ENCODE results near the gene UBE2Q2. TPM values are rescaled to one million over a fixed set of nuclear protein-coding genes. Genes with fewer than 3 reads are reported as not detected.

Gene UBE2Q2
- total RNA-seq, 4 donors from 2014 or later, result 39.8 to 49.5 (median 46.2) TPM

- H3K27me3 ChIP-seq, result no peaks in the 10 kb centered on the region
- WGBS, 2 donors, result 63 to 73% methylated on average over 1 of the region's 1 CpG
Measured at GRCh38 chr15:75884041-75884440, 40.8 kb downstream of the UBE2Q2 start.

GRCh38 chr15:75887178-75887577 lies 43.9 kb downstream of the UBE2Q2 start:
- Histone ChIP-seq H3K27me3 (no peaks in the 10 kb centered on the region), H3K36me3 (peaks cover 0 to 25% (median 0%) of the 10 kb centered on the region in 3 donors), H3K4me3 (no peak overlapping the region), H3K27ac (no peak overlapping the region), H3K9me3 (no peaks in the 10 kb centered on the region), H3K4me1 (peaks cover 0 to 3% (median 0%) of the 10 kb centered on the region in 4 donors)
- TF ChIP-seq CTCF (IDR thresholded peaks at IDR 0.05) (no peak), POLR2A (IDR thresholded peaks at IDR 0.05) (no peak), EP300 (IDR thresholded peaks at IDR 0.05) (no peak)
- 97 to 100% methylated on average over 1 of the region's 1 CpG for WGBS, 2 donors
- DNase-seq (ENCODE audit: low spot score in 2 of 2), result no peak

More at GRCh38 chr15:75884041-75884440, 40.8 kb downstream of the UBE2Q2 start:
- no peak for TF ChIP-seq EP300 (IDR thresholded peaks at IDR 0.05)
- TF ChIP-seq CTCF (IDR thresholded peaks at IDR 0.05), result no peak
- no peak for TF ChIP-seq POLR2A (IDR thresholded peaks at IDR 0.05)
- Histone ChIP-seq H3K27ac (no peak overlapping the region), H3K4me1 (peaks cover 0 to 3% (median 0%) of the 10 kb centered on the region in 4 donors), H3K4me3 (no peak overlapping the region), H3K9me3 (no peaks in the 10 kb centered on the region), H3K36me3 (peaks cover 0 to 38% (median 0%) of the 10 kb centered on the region in 3 donors)
- no peak for DNase-seq (ENCODE audit: low spot score in 2 of 2)

- Histone ChIP-seq H3K4me1 (no peaks in the 10 kb centered on the region), H3K27ac (no peak overlapping the region), H3K36me3 (peaks cover 0 to 22% (median 0%) of the 10 kb centered on the region in 3 donors), H3K9me3 (no peaks in the 10 kb centered on the region), H3K27me3 (no peaks in the 10 kb centered on the region), H3K4me3 (no peak overlapping the region)
- TF ChIP-seq CTCF (IDR thresholded peaks at IDR 0.05) (no peak), EP300 (IDR thresholded peaks at IDR 0.05) (no peak), POLR2A (IDR thresholded peaks at IDR 0.05) (no peak)
- DNase-seq (ENCODE audit: low spot score in 2 of 2), result no peak
Measured at GRCh38 chr15:75891895-75892294, 48.6 kb downstream of the UBE2Q2 start.

DNA sequence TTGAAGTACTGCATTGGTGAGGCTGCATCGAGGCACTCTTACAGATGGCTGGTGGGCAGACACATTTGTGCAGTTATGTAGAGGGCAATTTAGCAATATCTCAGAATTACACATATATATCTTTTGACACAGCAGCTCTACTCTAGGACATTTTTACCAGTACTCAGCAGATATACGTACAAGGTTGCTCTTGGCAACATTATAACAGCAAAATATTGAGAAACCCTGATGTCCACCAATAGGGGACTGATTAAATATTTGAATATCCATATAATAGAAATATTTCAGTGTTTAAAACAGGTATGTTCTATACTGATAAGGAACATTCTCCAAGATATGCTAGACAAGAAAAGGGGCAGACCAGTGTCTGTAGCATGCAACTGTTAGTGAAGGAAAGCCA lies 52.5 kb downstream of the UBE2Q2 start:
- DNase-seq (ENCODE audit: low spot score in 2 of 2), result no peak
- Histone ChIP-seq H3K9me3 (no peaks in the 10 kb centered on the region), H3K36me3 (peaks cover 0 to 8% (median 0%) of the 10 kb centered on the region in 3 donors), H3K4me1 (no peaks in the 10 kb centered on the region), H3K4me3 (no peak overlapping the region), H3K27ac (no peak overlapping the region), H3K27me3 (no peaks in the 10 kb centered on the region)
- 86 to 87% methylated on average over 2 of the region's 2 CpGs for WGBS, 2 donors
- TF ChIP-seq CTCF (IDR thresholded peaks at IDR 0.05), result no peak

GRCh38 chr15:75900577-75900976 lies 57.3 kb downstream of the UBE2Q2 start:
- Histone ChIP-seq H3K36me3 (peaks cover 0 to 10% (median 0%) of the 10 kb centered on the region in 3 donors), H3K4me1 (peaks cover 0 to 20% (median 3%) of the 10 kb centered on the region in 4 donors), H3K4me3 (no peak overlapping the region), H3K9me3 (no peaks in the 10 kb centered on the region), H3K27ac (no peak overlapping the region), H3K27me3 (no peaks in the 10 kb centered on the region)
- no peak for DNase-seq (ENCODE audit: low spot score in 2 of 2)
- TF ChIP-seq POLR2A (IDR thresholded peaks at IDR 0.05) (no peak), CTCF (IDR thresholded peaks at IDR 0.05) (no peak), EP300 (IDR thresholded peaks at IDR 0.05) (no peak)
